Astrocyte of the spinal cord (primary cell): ENCODE data around the gene ENTREP1.

Experiments used
- DNase-seq: peaks from one replicate; pipeline ENCODE4 v3.0.0; 2011; ENCODE audit warnings: low read depth, low spot score
- H3K4me3 ChIP-seq: 2 replicates; pipeline ENCODE4 v1.5.1; 2011; ENCODE audit warnings: low read depth, mild to moderate bottlenecking, low read length, moderate library complexity
- CTCF ChIP-seq: IDR thresholded peaks from 2 replicates; pipeline ENCODE4 v1.5.1; 2012; ENCODE audit warnings: low read depth, mild to moderate bottlenecking, low read length, inconsistent platforms
- in situ Hi-C: cut with HindIII; loops from 2 replicates; pipeline ENCODE4 v1.10.0; 2017; ENCODE audit warnings: low sequenced_read_pairs

The ENTREP1 gene

DNA sequence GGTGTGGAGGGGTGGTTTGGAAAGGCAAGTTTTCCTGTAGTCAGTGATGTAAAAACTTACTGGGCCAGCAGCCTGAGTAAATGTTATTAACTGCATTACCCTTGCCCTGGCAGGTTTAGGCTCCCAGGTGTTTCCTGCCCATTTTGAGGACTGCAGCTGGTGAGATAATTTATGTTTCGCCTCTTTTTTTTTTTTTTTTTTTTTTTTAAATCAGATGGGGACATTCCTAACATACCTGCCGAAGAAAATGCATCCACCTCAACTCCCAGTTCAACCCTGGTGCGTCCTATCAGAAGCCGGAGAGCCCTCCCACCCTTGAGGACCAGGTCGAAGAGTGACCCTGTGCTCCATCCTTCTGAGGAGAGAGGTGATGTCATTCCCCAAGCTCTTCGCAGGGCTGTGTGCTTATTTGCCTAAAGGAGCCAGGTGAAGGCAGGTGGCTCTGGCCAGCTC, 60.6 kb downstream of the ENTREP1 start:
- DNase-seq, result no peak
- in situ Hi-C loops, result no loop called here
- no peak overlapping the region for H3K4me3 ChIP-seq
- TF ChIP-seq CTCF, result no peak

- H3K4me3 ChIP-seq, result no peak overlapping the region
- in situ Hi-C loops, result no loop called here
- TF ChIP-seq CTCF, result no peak
- DNase-seq, result no peak
Measured at GRCh38 chr9:69386651-69387050, 61.6 kb downstream of the ENTREP1 start.

GRCh38 chr9:69388596-69388995, 63.6 kb downstream of the ENTREP1 start:
- in situ Hi-C loops, result no loop called here
- TF ChIP-seq CTCF, result no peak
- H3K4me3 ChIP-seq, result no peak overlapping the region
- no peak for DNase-seq

- no peak for TF ChIP-seq CTCF
- H3K4me3 ChIP-seq, result no peak overlapping the region
- no peak for DNase-seq
- in situ Hi-C loops, result no loop called here
Measured at GRCh38 chr9:69389437-69389995, 64.5 kb downstream of the ENTREP1 start.

- in situ Hi-C loops, result no loop called here
- TF ChIP-seq CTCF, result no peak
- DNase-seq, result no peak
- no peak overlapping the region for H3K4me3 ChIP-seq
Measured at GRCh38 chr9:69391487-69391886, 66.5 kb downstream of the ENTREP1 start.

DNA sequence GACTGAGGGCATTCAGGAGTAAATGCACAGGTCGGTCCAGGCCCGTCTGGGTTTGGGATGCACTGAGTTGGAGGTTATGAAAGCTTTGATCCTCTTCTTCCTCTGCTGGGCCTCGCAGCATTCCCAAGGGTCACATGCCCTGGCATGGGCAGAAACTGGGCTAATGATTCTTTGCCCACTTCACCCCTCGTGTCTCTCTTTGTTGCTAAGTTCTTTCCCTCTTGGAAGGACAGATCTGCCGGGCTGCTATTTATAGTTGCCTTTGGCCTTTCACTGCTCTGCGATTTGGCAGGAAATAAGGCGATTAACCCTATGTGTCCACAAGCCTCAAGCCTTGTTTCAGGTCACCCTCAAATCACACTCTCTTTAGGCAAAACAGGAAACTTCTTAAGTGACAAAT, 66.9 kb downstream of the ENTREP1 start:
- in situ Hi-C loops, result no loop called here
- no peak for TF ChIP-seq CTCF
- H3K4me3 ChIP-seq, result no peak overlapping the region
- DNase-seq, result no peak

- no peak overlapping the region for H3K4me3 ChIP-seq
- in situ Hi-C loops, result no loop called here
- TF ChIP-seq CTCF, result no peak
- no peak for DNase-seq
Measured at GRCh38 chr9:69392826-69393225, 67.8 kb downstream of the ENTREP1 start.
